Lower leg skin (tissue), 4 donors: Measurements from ENCODE around the gene FTO. TPM values are rescaled to one million over a fixed set of nuclear protein-coding genes. Genes with fewer than 3 reads are reported as not detected.

Experiments used
- DNase-seq, 2 donors: peaks; one replicate each; pipeline ENCODE4 v3.0.0-alpha.2; 2019; ENCODE audit warnings: low spot score in 2 of 2
- H3K4me3 ChIP-seq: fragments of 200-600 bp; sonication (generic); 2 replicates; pipeline ENCODE4 v1.5.1; 2017; ENCODE audit warnings: mild to moderate bottlenecking, low read depth; ENCODE audit not compliant: poor library complexity, severe bottlenecking
- CTCF ChIP-seq, 3 donors: fragments of 450-650 bp; IDR thresholded peaks; one replicate each; pipeline ENCODE4 v1.5.1; 2016; ENCODE audit warnings: antibody characterized with exemption in 3 of 3, mild to moderate bottlenecking in 3 of 3, moderate library complexity in 2 of 3
- POLR2A ChIP-seq, 2 donors: fragments of 450-650 bp; IDR thresholded peaks; one replicate each; pipeline ENCODE4 v1.6.1; 2016 to 2017; ENCODE audit warnings: antibody characterized with exemption in 2 of 2, mild to moderate bottlenecking in 1 of 2, moderate library complexity in 1 of 2
- WGBS, 2 donors: methylation state at CpG; one replicate each; pipeline ENCODE4 v1.1.5; 2018; 5-methylcytosine and 5-hydroxymethylcytosine counted together
- intact Hi-C: fragments of 100-400 bp; cut with DNase I; formaldehyde crosslinking; loops from one replicate; pipeline ENCODE4 v1.15.0; 2023; ENCODE audit warnings: low total_unique reads
- total RNA-seq, 4 donors: library from RNA; depleted of rRNA; stranded (reverse); fragments of >200 nt; gene quantifications; one replicate each; pipeline ENCODE4 v1.1.0, GENCODE V29; 2016

The FTO gene
- total RNA-seq, 4 donors from 2014 or later = 61.2 to 88.2 (median 64.1) TPM

- no peak overlapping the region for H3K4me3 ChIP-seq
- DNase-seq = no peak
- intact Hi-C loops = no loop called here
- TF ChIP-seq CTCF (IDR thresholded peaks at IDR 0.05) = no peak
- no peak for TF ChIP-seq POLR2A (IDR thresholded peaks at IDR 0.05)
- WGBS, 2 donors = 61 to 65% methylated on average over 4 of the region's 4 CpGs
These were observed 362.6 kb downstream of the FTO start for GRCh38 chr16:54066451-54067105.

GRCh38 chr16:54067322-54068065 lies 363.5 kb downstream of the FTO start:
- intact Hi-C loops = no loop called here
- H3K4me3 ChIP-seq = no peak overlapping the region
- no peak for TF ChIP-seq CTCF (IDR thresholded peaks at IDR 0.05)
- TF ChIP-seq POLR2A (IDR thresholded peaks at IDR 0.05) = no peak
- 91 to 92% methylated on average over 8 of the region's 8 CpGs for WGBS, 2 donors
- DNase-seq = no peak

- intact Hi-C loops = no loop called here
- TF ChIP-seq CTCF (IDR thresholded peaks at IDR 0.05) (no peak), POLR2A (IDR thresholded peaks at IDR 0.05) (no peak)
- no peak overlapping the region for H3K4me3 ChIP-seq
- no peak for DNase-seq
- 93 to 96% methylated on average over 2 of the region's 2 CpGs for WGBS, 2 donors
These were observed 364.3 kb downstream of the FTO start for GRCh38 chr16:54068212-54068611.

- H3K4me3 ChIP-seq = no peak overlapping the region
- 97 to 98% methylated on average over 3 of the region's 3 CpGs for WGBS, 2 donors
- TF ChIP-seq CTCF (IDR thresholded peaks at IDR 0.05) = no peak
- no peak for TF ChIP-seq POLR2A (IDR thresholded peaks at IDR 0.05)
- intact Hi-C loops = no loop called here
- no peak for DNase-seq
These were observed 365.8 kb downstream of the FTO start for GRCh38 chr16:54069601-54070239.

GRCh38 chr16:54070789-54071343 lies 366.9 kb downstream of the FTO start:
- intact Hi-C loops = no loop called here

More at GRCh38 chr16:54070789-54071343, 366.9 kb downstream of the FTO start:
- TF ChIP-seq POLR2A (IDR thresholded peaks at IDR 0.05) = no peak
- TF ChIP-seq CTCF (IDR thresholded peaks at IDR 0.05) = no peak
- 89 to 90% methylated on average over 2 of the region's 2 CpGs for WGBS, 2 donors
- no peak for DNase-seq
- no peak overlapping the region for H3K4me3 ChIP-seq
